ENCODE data around the gene SHTN1. TPM values are rescaled to one million over a fixed set of nuclear protein-coding genes. Genes with fewer than 3 reads are reported as not detected.

Gene SHTN1
- total and polyA plus RNA-seq, 2 donors (not counting 3 experiments of a cell fraction or from before 2014, with no cell fraction given), result 4.8 to 36.5 TPM

DNA sequence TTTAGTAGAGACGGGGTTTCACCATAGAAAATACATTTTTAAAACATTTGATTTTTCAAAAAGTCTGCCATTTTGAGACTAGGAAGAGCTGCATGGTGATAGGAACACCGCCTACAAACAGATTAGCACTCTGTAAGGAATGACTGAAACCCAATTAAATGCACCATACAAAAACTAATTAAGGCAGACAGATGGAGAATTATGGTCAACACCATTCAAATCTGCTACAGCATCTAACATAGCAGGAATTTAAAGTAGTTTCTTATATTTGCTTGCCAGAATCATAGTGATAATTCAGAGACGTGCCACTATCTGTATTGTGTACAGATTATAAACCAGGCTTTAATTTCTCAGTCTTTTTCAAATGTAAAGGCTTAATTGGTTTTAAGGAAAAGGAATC is 87.5 kb downstream of the SHTN1 start:
- no peaks in the 10 kb centered on the region for H3K4me1 ChIP-seq (ENCODE audit: control insufficient read depth, extremely low read depth, insufficient read depth, low read length)
- H4K20me1 ChIP-seq (replicated peaks; ENCODE audit: control insufficient read depth, extremely low read depth, insufficient read depth, low read length), result no peaks in the 10 kb centered on the region
- CTCF ChIA-PET, result interaction anchor here (1.2 kb wide), 1 partner anchor 29 kb away, joined by 3 read pairs; no protein-coding TSS in a partner anchor
- dilution Hi-C loops (cut with MboI; ENCODE audit: extremely low pct_ligation_motif_present, low sequenced_read_pairs), result no loop called here
- no peak overlapping the region for H3K4me2 ChIP-seq (ENCODE audit: insufficient read depth, low read length)
- peaks cover 0 to 2% of the 10 kb centered on the region in 2 experiments for H3K36me3 ChIP-seq (ENCODE audit: control insufficient read depth in 2 of 2, extremely low read depth in 1 of 2, insufficient read depth in 2 of 2, low read length in 2 of 2)
- FAIRE-seq (peak; percentile 4), DNase-seq (ENCODE audit: low read depth, low spot score) (no peak)
- no peaks in the 10 kb centered on the region for H3K79me2 ChIP-seq (ENCODE audit: control insufficient read depth, insufficient read depth, low read length)
- no peak overlapping the region for H3K4me3 ChIP-seq (replicated peaks in 1 of 3; ENCODE audit: insufficient read depth in 1 of 3, low read depth in 1 of 3, low read length in 3 of 3)
- H3K9me1 ChIP-seq (replicated peaks; ENCODE audit: control insufficient read depth, extremely low read depth, insufficient read depth, low read length), result no peaks in the 10 kb centered on the region
- no peak overlapping the region for H2AFZ ChIP-seq (ENCODE audit: low read depth, low read length)
- no peaks in the 10 kb centered on the region for H3K27me3 ChIP-seq (ENCODE audit: control insufficient read depth in 2 of 2, insufficient read depth in 2 of 2, low read length in 2 of 2)
- no peak overlapping the region for H3K27ac ChIP-seq (ENCODE audit: insufficient read depth, low read depth, low read length)
- BruUV-seq (replicated peaks), result no TSS peak
- intact Hi-C loops (cut with micrococcal nuclease), result no loop called here
- TF ChIP-seq GATA2 (IDR thresholded peaks at IDR 0.05; ENCODE audit: insufficient read depth, insufficient read length, low read depth, low read length), result no peak
- no peak for TF ChIP-seq POLR2AphosphoS5 (IDR thresholded peaks at IDR 0.05; ENCODE audit: insufficient read depth, low read depth, low read length)
- TF ChIP-seq EZH2 (IDR thresholded peaks at IDR 0.05; ENCODE audit: borderline replicate concordance, low read depth, low read length, severe bottlenecking), result no peak
- TF ChIP-seq POLR2A (IDR thresholded peaks at IDR 0.05; ENCODE audit: low read depth, low read length), result no peak
- no peak for TF ChIP-seq MYC (IDR thresholded peaks at IDR 0.05; ENCODE audit: low read depth, low read length)
- TF ChIP-seq JUN (IDR thresholded peaks at IDR 0.05; ENCODE audit: borderline replicate concordance, insufficient read depth, insufficient read length, low read depth), result no peak
- TF ChIP-seq, protein P1, sequence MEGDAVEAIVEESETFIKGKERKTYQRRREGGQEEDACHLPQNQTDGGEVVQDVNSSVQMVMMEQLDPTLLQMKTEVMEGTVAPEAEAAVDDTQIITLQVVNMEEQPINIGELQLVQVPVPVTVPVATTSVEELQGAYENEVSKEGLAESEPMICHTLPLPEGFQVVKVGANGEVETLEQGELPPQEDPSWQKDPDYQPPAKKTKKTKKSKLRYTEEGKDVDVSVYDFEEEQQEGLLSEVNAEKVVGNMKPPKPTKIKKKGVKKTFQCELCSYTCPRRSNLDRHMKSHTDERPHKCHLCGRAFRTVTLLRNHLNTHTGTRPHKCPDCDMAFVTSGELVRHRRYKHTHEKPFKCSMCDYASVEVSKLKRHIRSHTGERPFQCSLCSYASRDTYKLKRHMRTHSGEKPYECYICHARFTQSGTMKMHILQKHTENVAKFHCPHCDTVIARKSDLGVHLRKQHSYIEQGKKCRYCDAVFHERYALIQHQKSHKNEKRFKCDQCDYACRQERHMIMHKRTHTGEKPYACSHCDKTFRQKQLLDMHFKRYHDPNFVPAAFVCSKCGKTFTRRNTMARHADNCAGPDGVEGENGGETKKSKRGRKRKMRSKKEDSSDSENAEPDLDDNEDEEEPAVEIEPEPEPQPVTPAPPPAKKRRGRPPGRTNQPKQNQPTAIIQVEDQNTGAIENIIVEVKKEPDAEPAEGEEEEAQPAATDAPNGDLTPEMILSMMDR (IDR thresholded peaks at IDR 0.05; ENCODE audit: extremely low read depth in 1 of 2, insufficient read depth in 1 of 2, low read depth in 1 of 2, low read length in 2 of 2), result no peak
- TF ChIP-seq FOS (IDR thresholded peaks at IDR 0.05; ENCODE audit: borderline replicate concordance, insufficient read depth, low read length), result no peak
- POLR2A ChIA-PET, result no interaction called here
- no peaks in the 10 kb centered on the region for H3K9me3 ChIP-seq (replicated peaks; ENCODE audit: control insufficient read depth, insufficient read depth, low read length)
- no peak overlapping the region for H3K9ac ChIP-seq (replicated peaks; ENCODE audit: extremely low read depth, insufficient read depth, low read length)
